Inflammatory macrophage treated with lipopolysaccharide for 1 hour (primary cell): ENCODE measurements around the gene ETV3.

Experiments
- DNase-seq, 2 donors: peaks; one replicate each; pipeline ENCODE4 v3.0.0-alpha.2; 2020 to 2022

Gene ETV3

GRCh38 chr1:157158967-157159366 lies 20.8 kb upstream of the ETV3 start:
- DNase-seq = no peak

- DNase-seq = peak in 1 of 2 donors; percentile 62
Observed at GRCh38 chr1:157157501-157158190, 19.5 kb upstream of the ETV3 start.

GRCh38 chr1:157156058-157156541 lies 17.9 kb upstream of the ETV3 start:
- DNase-seq = peak; percentile 37 to 85

- no peak for DNase-seq
Observed at GRCh38 chr1:157155658-157156057, 17.5 kb upstream of the ETV3 start.

- peak; percentile 94 to 95 for DNase-seq
Observed at GRCh38 chr1:157154940-157155514, 16.8 kb upstream of the ETV3 start.

- DNase-seq = no peak
Observed at GRCh38 chr1:157154291-157154690, 16.1 kb upstream of the ETV3 start.

GRCh38 chr1:157153746-157154145 lies 15.6 kb upstream of the ETV3 start:
- DNase-seq = no peak

GRCh38 chr1:157152510-157152909 lies 14.3 kb upstream of the ETV3 start:
- DNase-seq = no peak

GRCh38 chr1:157151506-157151905 lies 13.3 kb upstream of the ETV3 start:
- DNase-seq = no peak

GRCh38 chr1:157151073-157151472 lies 12.9 kb upstream of the ETV3 start:
- no peak for DNase-seq

- no peak for DNase-seq
Observed at GRCh38 chr1:157150631-157151030, 12.4 kb upstream of the ETV3 start.

GRCh38 chr1:157147906-157148700 lies 9.9 kb upstream of the ETV3 start:
- DNase-seq = peak; percentile 46 to 58

- no peak for DNase-seq
Observed at GRCh38 chr1:157147037-157147436, 8.8 kb upstream of the ETV3 start.

GRCh38 chr1:157146244-157146643 lies 8.0 kb upstream of the ETV3 start:
- no peak for DNase-seq

GRCh38 chr1:157145076-157145475 lies 6.9 kb upstream of the ETV3 start:
- peak in 1 of 2 donors; percentile 54 for DNase-seq

GRCh38 chr1:157144509-157144908 lies 6.3 kb upstream of the ETV3 start:
- no peak for DNase-seq

- DNase-seq = no peak
Observed at GRCh38 chr1:157142765-157143423, 4.7 kb upstream of the ETV3 start.

GRCh38 chr1:157142201-157142600 lies 4.0 kb upstream of the ETV3 start:
- peak; percentile 53 to 81 for DNase-seq

- peak in 1 of 2 donors; percentile 35 for DNase-seq
Observed at GRCh38 chr1:157141212-157141855, 3.1 kb upstream of the ETV3 start.

GRCh38 chr1:157140063-157140588 lies 1.9 kb upstream of the ETV3 start:
- no peak for DNase-seq

GRCh38 chr1:157139052-157139715 lies 989 bp upstream of the ETV3 start:
- no peak for DNase-seq
